HG03432 (cell line): Measurements from ENCODE around the gene SSH3.
A peak's percentile ranks its signal among the peaks of the same experiment; 100 is the strongest.

Experiments used
- ATAC-seq: cut with Tn5 transposase; IDR thresholded peaks from one replicate; pipeline ENCODE4 v1.9.1; 2021; ENCODE audit warnings: mild to moderate bottlenecking, moderate library complexity; ENCODE audit not compliant: unreplicated experiment

SSH3 gene

DNA sequence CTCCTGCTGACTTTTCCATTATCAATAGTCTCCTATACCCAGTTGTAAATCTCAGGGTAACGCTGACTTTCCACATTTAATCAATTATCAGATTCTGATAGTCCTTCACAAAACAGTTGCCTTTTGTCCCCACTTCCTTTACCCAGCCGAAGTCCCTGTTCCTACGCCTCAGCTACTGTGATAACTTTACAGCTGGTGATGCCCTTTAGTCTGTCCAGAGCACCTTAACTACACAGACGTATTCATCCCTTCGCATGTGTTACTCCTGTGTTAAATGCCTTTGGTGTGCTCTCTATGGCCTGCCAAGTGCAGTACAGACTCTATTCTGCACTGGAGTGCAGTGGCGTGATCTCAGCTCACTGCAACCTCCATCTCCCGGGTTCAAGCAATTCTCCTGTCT is 20.2 kb downstream of the SSH3 start:
- no peak for ATAC-seq

GRCh38 chr11:67332081-67332691 is 28.9 kb downstream of the SSH3 start:
- no peak for ATAC-seq

DNA sequence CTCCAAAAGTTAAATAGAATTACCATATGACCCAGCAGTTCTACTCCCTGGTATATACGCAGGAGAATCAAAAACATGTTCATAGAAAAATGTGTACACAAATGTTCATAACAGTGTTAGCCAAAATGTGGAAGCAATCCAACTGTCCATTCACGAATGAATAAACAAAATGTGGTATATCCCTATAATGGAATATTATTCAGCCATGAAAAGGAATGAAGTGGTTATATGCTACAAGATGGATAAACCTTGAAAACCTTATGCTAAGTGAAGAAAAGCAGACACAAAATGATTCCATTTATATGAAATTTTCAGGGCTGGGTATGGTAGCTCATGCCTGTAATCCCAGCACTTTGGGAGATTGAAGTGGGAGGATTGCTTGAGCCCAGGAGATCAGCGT is 33.9 kb downstream of the SSH3 start:
- ATAC-seq: no peak

DNA sequence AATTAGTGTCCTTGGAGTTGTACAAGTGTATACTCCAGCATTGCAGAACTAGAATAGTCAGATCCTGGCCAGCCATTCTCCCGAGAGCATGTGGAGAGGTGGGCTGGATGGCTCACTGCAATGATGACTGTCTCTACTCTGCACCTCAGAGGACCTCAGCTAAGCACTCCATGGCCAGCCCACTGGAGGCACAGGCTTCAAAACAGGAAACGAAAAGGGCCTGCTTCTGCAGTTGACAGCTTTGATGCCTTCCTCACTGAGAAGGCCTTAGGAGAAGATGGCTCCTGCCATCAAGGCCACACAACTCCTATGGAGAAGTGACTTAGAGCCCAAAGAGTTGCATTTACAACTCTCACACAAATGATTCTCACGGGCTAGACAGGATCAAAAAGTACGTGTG is 40.9 kb downstream of the SSH3 start:
- ATAC-seq: no peak

GRCh38 chr11:67345247-67345919 is 42.1 kb downstream of the SSH3 start:
- ATAC-seq: no peak

GRCh38 chr11:67345920-67346819 is 42.8 kb downstream of the SSH3 start:
- no peak for ATAC-seq

- no peak for ATAC-seq
Measured at GRCh38 chr11:67347964-67348749, 44.8 kb downstream of the SSH3 start.

- no peak for ATAC-seq
Measured at GRCh38 chr11:67349036-67349435, 45.7 kb downstream of the SSH3 start.

DNA sequence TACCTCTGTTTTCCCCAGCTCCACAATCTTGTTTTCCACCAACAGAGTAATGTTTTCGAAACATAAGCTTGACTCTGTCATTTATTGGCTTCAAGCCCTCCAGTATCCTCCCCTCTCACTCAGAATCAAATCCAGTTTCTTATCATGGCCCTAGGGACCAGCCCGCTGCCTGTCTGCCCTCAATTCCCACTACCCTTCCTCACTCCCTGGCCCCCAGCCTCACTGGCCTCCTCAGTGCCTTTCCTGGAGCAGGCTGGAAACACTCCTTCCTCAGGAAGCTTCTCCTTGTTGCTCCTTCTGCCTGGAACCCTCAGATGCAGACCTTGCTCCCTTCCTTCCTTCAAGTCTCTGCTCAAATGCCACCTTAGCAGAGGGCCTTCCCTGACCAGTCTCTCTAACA is 46.1 kb downstream of the SSH3 start:
- ATAC-seq: no peak

GRCh38 chr11:67349928-67350465 is 46.7 kb downstream of the SSH3 start:
- ATAC-seq: no peak

GRCh38 chr11:67351275-67352005 is 48.1 kb downstream of the SSH3 start:
- ATAC-seq: no peak

DNA sequence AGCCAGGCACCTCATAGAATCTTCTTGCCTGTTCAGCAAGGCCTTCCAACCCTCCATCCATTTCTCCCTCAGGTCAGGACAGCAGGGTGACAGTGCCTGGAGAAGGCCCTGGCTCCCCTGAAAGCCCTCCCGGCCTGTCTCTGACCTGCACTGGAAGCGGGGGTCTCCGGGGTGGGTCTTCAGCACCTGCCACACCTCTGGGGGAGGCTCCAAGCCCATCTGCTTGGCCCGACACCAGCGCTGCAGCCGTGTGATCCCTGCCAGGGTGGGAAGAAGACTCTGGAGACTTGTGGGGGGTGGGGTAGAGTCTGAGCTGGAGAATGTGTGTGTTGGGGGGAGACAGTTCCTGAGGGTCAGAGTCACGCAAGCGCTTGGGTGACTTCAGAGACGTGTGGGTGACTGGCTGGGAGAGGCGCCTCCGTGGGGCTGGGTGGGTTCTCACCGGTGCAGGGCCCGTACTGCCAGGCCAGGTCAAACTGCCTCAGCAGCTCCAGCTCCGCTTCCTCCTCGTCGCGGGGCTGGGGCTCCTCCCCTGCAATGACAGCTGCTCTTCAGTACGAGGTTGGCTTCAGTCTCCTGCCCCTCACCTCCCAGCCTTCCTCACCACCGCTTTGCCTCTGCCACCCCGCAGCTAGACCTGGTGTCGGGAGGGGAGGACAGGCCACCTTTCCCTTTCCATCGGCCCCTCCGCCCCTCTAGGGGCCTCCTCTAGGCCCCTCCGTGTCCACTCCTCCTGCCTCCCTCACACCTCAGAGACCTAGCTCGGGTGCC is 49.4 kb downstream of the SSH3 start:
- ATAC-seq: no peak

GRCh38 chr11:67353317-67354074 is 50.2 kb downstream of the SSH3 start, which contains the start of gene POLD4:
TSS of gene POLD4 (minus strand) at chr11:67353546. CDS start at chr11:67353399, 147 bp downstream.
- ATAC-seq: peak; percentile 71

GRCh38 chr11:67354075-67355022 is 51.0 kb downstream of the SSH3 start:
- no peak for ATAC-seq

DNA sequence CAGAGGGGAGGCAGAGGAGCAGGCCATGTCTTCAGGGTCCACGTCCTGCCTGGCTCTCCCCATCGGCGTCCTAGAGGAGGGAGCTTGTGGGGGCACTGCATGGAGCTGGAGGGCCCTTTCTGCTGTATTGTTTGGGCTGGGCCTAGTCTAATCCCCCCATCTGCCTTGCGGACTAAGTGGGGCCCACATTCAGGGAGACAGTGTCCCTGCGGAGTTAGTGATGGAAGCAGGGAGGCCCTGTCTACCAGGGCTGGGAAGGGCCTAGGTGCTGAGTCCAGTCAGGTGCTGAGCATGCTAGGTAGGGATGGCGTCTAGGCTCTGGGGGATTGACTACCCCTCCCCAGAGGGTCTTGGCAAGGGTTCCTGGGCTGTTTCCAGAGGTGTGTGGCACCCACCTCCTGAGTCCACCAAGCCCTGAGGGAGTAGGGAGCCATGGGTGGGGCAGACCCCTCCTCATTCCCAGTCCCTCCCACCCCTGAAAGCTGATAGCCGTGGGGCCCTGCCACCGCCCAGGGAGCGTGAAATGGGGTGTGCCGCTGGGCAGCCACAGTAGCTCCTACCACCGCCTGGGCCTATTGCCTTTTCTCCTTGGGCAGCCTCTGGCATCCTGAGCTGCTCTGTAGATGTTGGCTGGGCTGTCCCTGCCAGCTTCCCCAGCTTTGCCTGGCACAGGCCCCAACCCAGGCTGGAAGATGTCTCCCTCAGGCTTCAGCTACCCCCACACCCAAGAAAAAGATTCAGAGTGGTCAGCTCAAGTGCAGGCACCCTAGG is 51.9 kb downstream of the SSH3 start:
- ATAC-seq: no peak

DNA sequence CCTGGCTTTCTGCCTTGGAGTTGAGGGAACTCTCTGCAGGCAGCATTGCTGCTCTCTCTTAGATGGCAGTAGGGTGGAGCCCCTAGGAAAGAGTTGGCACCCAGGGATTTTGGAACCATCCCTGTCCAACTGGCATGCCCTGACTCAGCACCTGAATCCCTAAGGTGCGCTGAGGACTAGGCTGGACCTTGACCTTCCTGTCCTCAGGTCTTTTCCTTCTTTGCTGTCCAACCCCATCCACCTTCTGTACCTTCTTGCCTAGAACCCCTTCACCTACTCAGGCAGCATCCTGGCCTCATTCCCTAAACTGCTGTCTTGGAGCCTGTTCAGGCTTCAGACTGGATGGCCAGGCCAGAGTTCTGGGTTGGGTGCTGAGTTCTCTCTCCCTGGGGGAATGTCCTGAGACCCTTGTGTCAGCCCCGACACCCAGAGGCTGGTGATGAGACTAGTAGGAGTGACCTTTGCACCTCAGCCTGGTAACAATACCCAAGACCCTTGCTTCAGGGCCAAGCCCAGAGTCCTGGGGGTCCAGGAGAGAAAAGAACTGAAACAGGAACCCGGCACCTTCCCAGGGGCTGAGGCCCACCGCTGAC is 52.6 kb downstream of the SSH3 start:
- no peak for ATAC-seq
